Fibroblast of skin of abdomen (primary cell): ENCODE results near the gene MYO1G.

Experiments
- DNase-seq: peaks from one replicate; pipeline ENCODE4 v3.0.0-alpha.2; 2013

Gene MYO1G

GRCh38 chr7:44965937-44966730 lies 12.7 kb downstream of the MYO1G start:
- DNase-seq, result no peak

- no peak for DNase-seq
Measured at GRCh38 chr7:44965441-44965903, 13.3 kb downstream of the MYO1G start.

GRCh38 chr7:44964831-44965440 lies 13.9 kb downstream of the MYO1G start:
- DNase-seq, result no peak

- DNase-seq, result no peak
Measured at GRCh38 chr7:44964384-44964830, 14.4 kb downstream of the MYO1G start.

- DNase-seq, result no peak
Measured at GRCh38 chr7:44963364-44964290, 15.2 kb downstream of the MYO1G start.

GRCh38 chr7:44962483-44963251 lies 16.1 kb downstream of the MYO1G start:
- no peak for DNase-seq

- DNase-seq, result no peak
Measured at GRCh38 chr7:44961844-44962482, 16.9 kb downstream of the MYO1G start.

GRCh38 chr7:44960011-44960580 lies 18.7 kb downstream of the MYO1G start:
- DNase-seq, result no peak

- no peak for DNase-seq
Measured at GRCh38 chr7:44959433-44959951, 19.3 kb downstream of the MYO1G start.

- no peak for DNase-seq
Measured at GRCh38 chr7:44958645-44959344, 20.0 kb downstream of the MYO1G start.

GRCh38 chr7:44956157-44956766 lies 22.6 kb downstream of the MYO1G start:
- no peak for DNase-seq

- DNase-seq, result no peak
Measured at GRCh38 chr7:44955733-44956132, 23.1 kb downstream of the MYO1G start.

GRCh38 chr7:44953156-44953555 lies 25.7 kb downstream of the MYO1G start:
- DNase-seq, result no peak

GRCh38 chr7:44949303-44949702 lies 29.5 kb downstream of the MYO1G start:
- no peak for DNase-seq

- DNase-seq, result no peak
Measured at GRCh38 chr7:44945479-44945878, 33.3 kb downstream of the MYO1G start.

GRCh38 chr7:44944821-44945220 lies 34.0 kb downstream of the MYO1G start:
- DNase-seq, result no peak

- no peak for DNase-seq
Measured at GRCh38 chr7:44943631-44944030, 35.2 kb downstream of the MYO1G start.

- no peak for DNase-seq
Measured at GRCh38 chr7:44937426-44937825, 41.4 kb downstream of the MYO1G start.

- DNase-seq, result no peak
Measured at GRCh38 chr7:44936322-44936721, 42.5 kb downstream of the MYO1G start.

- no peak for DNase-seq
Measured at GRCh38 chr7:44935583-44935982, 43.2 kb downstream of the MYO1G start.
